ENCODE results near the gene ERP27.

DNA sequence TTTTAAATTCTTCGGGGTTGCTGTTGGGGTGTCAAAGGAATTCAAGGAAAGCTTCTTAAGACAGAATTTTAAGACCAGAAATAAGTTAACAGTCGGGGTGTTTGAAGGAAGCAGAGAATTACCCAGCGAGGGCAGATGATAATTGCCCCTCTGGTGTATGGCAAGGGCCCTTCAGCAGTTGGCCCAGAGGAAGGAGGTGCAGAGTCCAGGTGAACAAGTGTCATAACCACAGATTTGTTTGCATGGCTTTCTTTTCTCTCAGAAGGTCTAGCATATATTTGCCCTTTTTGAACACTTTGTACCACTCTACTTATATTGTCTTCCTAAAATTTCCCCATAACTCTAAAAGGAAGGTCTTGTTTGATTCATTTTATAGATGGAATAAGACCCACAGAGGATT lies 36.3 kb upstream of the ERP27 start:
- TF ChIP-seq ZFX (IDR thresholded peaks at IDR 0.05) = no peak
- TF ChIP-seq, protein P1, sequence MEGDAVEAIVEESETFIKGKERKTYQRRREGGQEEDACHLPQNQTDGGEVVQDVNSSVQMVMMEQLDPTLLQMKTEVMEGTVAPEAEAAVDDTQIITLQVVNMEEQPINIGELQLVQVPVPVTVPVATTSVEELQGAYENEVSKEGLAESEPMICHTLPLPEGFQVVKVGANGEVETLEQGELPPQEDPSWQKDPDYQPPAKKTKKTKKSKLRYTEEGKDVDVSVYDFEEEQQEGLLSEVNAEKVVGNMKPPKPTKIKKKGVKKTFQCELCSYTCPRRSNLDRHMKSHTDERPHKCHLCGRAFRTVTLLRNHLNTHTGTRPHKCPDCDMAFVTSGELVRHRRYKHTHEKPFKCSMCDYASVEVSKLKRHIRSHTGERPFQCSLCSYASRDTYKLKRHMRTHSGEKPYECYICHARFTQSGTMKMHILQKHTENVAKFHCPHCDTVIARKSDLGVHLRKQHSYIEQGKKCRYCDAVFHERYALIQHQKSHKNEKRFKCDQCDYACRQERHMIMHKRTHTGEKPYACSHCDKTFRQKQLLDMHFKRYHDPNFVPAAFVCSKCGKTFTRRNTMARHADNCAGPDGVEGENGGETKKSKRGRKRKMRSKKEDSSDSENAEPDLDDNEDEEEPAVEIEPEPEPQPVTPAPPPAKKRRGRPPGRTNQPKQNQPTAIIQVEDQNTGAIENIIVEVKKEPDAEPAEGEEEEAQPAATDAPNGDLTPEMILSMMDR (conservative IDR thresholded peaks at IDR 0.05) = no peak
